Measurements from ENCODE around the gene ONECUT2.
"Not testable (repeated sequence)": the region's sequence is repeated elsewhere in the genome, so short reads cannot be mapped to it uniquely, and the experiment has no call there.

Gene ONECUT2

DNA sequence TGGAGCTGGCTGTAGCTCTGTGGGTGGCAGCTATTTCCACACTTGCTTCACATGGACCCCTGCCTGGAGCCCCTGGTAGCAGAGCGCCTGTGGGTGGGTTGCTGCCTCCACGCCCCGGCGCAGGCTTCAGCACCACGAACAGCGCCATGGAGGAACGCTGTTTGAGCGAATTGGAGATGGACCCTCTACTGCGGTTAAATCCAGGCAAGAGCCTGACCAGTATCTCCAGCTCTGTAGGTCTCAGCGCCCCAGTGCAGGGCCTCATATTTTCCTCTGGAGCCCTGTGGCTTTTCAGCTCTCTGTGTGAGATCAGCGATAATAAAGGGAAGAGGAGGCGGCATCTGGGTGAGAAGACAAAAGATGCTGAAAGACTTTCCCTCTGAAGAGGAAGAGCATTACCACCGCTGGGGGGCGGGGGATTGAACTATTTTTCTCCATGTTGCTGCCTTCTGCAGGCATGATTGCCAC, 12.0 kb downstream of the ONECUT2 start:
- no peak for DNase-seq

DNA sequence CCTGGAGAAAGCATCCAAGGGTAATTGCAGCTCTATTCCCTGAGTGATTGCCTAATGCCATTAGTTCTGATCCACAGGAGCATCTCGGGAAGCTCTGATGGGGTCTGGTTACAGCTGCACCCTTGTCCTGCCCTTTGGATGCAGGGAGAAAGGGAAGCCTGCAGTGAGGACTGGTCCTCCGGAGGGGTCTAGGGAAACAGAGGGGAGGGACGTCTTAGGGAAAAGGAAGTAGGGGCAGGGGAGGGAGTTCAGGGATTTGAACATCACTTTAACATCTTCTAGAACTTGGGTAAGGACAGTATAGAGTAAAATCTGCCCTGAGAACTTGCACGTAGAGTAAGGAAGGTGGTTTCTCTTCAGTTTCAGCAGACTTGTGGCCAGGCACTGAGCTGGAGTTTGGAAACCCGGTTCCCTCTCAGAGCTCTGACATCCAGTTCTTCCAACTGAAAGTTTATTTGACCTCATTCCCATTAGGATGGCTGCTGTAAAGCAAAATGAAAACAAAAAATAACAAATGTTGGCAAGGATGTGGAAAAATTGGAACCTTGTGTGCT, 20.5 kb downstream of the ONECUT2 start:
- no peak for DNase-seq

DNA sequence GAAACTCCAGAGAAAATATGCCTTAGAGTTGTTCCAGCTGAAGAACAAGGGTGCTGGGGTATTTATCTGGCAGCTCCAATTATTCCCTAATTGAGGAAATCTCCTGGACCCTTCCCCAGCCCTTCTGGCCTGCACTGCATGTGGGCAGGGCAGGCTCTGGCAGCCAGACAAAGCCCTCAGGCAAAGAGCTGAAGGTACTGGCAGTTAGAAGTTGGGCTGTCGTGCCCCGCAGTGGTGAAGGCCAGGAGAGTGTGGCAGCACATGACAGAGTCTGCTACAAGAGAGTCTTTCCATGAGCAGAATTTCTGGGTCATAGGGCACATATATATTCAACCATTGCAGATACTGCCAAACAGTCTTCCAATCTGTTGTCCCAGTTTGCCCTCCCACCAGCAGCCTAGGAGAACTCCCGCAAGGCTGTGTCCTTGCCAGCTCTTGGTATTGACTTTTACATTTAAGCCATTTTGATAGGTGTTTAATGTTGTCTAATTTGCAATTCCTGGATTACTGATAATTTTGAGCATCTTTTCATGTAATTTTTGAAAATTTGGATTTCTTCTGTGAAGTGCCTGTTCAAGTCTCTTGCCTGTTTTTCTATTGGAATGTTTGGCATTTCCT, 26.6 kb downstream of the ONECUT2 start:
- no peak for DNase-seq

DNA sequence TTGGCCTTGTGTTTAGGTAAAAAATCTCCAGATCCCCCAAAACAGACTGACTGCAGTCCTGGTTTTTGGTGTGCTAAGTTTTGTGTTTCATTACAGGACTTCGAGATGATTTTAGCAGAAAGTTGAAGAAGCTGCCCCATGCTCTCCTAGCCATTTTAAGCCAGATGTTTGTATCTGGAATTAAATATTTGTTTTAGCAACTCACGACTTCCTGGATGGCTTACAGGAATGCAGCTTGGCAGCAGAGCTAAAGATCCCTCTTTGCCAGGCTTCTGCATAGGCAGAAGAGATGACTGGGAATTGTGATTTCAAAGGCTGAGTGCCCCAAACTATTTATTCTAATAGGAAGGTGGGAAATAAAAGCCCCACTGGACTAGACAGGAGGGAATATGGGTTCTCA, 31.1 kb downstream of the ONECUT2 start:
- no peak for DNase-seq

DNA sequence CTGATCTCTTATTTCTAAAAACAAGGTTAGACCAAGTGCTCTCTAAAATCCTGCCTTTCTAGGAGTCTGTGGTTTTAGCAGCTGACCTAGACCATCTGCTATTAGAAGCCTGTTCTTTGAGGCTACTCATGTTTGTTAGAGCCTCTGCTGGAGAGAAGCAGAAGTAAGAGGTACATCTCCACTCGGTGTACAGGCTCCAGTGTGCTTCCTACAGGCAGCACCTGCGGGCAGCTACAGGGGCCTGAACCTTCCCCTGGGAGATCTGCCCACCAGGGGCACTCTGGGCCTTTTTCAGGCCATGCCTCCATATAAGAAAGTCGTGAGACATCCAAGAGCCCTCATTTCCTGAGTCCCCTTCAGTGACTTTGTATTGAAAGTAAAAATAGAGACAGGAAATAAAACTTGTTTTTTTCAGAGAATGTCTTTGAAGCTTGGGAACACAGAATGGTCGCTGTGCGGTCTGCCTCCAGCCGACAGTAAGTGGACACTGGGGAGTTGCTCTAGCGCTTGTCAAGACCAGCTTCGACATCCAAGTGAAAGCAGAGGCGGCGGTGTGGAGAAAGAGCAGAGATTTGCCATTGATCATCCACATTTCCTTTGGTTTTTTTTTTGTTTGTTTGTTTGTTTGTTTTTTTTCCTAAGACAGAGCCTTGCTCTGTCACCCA, 31.7 kb downstream of the ONECUT2 start:
- DNase-seq = no peak

GRCh38 chr18:57469884-57470283, 34.7 kb downstream of the ONECUT2 start:
- DNase-seq = no peak

- no peak for DNase-seq
Observed at GRCh38 chr18:57475408-57475807, 40.2 kb downstream of the ONECUT2 start.

DNA sequence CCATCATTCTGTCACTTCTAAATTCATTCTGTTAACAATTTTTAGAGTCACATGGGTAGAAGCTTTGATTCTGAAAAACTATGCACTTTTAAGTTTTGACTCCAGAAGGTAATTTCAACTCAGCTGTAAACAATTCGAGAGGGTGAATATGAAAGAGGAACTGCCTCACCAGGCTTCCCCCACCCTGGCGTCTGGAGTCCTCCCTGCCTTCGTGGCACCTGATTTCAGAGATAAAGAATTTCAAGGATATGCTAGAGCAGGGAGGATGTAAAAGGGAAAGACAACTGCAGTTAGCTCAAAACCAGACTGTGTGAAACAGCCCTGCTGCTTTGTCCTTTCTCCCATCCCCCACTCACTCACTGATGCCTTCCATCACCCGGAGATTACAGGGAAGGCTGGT, 40.7 kb downstream of the ONECUT2 start:
- no peak for DNase-seq

GRCh38 chr18:57480733-57481132, 45.6 kb downstream of the ONECUT2 start:
- no peak for DNase-seq

- no peak for DNase-seq
Observed at GRCh38 chr18:57497372-57498294, 62.5 kb downstream of the ONECUT2 start.

DNA sequence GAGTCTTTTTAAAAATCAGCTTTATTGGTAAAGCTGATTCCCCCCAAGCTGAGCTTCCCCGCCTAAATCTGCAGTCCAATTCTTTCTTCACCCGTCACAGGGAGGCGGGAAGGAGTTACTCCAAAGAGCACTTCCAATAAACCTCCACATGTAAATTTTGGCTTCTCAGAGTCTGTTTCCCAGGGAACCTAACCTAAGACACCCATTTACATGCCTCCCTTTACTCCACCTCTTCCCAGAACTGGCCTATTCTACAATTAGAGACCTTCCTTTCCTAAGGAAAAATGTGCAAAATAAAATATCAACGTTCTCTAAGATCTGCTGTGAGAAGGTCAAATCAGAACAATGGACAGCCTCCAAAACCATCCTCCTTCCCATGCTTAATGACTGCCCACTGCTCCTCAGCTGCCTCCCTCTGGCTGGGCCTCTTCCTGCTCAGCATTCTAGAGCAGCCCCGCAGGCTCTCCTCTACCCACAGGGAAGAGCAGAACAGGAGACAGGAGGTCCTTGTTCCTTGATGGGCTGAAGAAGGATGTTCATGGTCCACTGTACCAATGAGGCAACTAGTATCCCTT, 63.6 kb downstream of the ONECUT2 start:
- DNase-seq = no peak

DNA sequence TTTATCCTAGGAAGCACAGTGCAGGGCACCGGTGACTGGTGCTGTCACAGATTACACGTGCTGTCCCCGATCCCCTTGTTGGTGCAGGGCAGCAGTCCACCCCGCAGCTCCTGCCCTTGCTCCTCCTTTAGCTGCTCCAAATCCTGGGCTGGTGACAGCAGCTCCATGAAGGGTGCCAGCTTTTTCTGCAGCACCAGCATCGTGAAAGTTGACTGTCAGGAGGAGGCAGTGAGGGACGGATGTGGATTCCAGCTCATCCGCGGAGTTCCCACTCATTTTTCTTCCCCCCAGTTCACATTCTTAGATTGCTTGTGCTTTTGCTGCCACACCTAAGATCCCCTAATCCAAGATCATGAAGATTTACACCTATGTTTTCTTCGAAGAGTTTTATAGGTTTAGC, 67.5 kb downstream of the ONECUT2 start:
- no peak for DNase-seq

DNA sequence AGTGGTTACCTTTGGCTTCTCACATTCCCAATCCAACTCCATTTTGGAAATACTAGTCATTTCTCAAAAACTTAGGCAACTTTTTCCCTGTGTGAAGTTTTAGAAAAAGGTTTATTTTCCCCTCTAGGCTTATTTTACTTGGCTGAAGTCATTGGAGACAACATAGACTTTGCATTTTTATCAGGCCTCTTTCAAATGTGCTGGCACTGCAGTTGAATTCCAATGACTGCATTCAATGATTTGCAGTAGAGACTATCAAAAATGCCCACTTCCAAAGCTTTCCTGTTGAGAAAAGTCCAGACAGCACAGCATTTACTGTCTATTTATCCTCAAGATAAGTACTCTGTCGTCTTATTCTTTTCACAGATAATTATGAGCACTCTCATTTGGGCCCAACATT, 70.1 kb downstream of the ONECUT2 start:
- no peak for DNase-seq

DNA sequence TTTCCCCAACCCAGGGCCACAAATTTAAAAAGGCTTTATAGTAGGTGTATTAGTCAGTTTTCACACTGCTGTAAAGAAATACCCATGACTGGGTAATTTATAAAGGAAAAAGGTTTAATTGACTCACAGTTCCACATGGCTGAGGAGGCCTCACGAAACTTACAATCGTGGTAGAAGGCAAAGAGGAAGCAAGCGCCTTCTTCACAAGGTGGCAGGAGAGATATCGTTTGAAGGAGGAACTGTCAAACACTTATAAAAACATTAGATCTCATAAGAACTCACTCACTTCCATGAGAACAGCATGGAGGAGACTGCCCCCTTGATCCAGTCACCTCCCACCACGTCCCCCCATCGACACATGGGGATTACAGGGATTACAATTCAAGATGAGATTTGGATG, 80.9 kb downstream of the ONECUT2 start:
- no peak for DNase-seq

GRCh38 chr18:57518533-57518932, 83.4 kb downstream of the ONECUT2 start:
- peak; percentile 55 for DNase-seq

DNA sequence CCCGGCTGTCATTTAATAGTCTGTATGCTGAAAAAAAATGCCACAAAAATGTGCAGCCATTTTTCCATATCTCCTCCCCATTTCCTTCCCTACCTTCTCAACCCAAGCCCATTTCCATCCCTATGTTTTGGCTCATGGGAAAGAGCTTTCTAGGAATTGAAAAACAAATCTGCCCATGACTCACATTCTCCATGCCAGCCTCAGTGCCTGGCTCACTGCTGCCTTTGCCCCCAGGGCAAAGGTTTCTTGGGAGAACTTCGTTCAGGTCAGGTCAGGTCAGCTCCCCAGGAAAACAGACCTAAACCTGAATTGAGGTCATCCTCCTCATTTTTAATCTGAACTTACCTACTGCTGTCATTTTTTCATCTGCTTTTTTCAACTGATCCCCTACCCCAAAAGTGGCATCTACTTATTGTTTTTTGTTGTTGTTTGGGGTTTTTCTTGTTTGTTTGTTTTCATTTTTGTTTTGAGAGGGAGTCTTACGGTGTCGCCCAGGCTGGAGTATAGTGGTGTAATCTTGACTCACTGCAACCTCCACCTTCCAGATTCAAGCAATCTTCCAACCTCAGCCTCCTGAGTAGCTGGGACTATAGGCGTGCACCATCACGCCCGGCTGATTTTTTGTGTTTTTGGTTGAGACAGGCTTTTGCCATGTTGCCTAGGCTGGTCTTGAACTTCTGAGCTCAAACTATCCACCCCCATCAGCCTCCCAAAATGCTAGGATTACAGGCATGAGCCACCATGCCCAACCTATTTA, 84.7 kb downstream of the ONECUT2 start:
- DNase-seq = no peak

DNA sequence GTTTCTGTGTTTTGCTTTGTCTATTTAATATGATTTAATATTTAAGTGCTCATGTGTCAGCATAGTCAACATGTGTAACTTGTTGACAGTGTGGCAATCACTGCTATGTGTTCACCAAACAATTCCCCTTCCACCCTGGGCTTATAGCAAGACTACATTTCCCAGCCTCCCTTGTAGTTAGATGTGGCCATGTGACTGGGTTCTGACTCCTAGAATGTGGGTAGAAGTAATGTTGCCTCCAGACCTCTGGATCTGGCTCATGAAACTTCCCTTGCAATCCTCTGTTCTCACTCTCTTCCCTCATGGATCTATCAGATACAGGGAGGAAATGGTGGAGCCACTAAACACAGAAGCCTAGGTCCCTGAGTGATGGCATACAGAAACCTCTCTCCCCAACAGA, 87.2 kb downstream of the ONECUT2 start:
- DNase-seq = not testable (repeated sequence)

DNA sequence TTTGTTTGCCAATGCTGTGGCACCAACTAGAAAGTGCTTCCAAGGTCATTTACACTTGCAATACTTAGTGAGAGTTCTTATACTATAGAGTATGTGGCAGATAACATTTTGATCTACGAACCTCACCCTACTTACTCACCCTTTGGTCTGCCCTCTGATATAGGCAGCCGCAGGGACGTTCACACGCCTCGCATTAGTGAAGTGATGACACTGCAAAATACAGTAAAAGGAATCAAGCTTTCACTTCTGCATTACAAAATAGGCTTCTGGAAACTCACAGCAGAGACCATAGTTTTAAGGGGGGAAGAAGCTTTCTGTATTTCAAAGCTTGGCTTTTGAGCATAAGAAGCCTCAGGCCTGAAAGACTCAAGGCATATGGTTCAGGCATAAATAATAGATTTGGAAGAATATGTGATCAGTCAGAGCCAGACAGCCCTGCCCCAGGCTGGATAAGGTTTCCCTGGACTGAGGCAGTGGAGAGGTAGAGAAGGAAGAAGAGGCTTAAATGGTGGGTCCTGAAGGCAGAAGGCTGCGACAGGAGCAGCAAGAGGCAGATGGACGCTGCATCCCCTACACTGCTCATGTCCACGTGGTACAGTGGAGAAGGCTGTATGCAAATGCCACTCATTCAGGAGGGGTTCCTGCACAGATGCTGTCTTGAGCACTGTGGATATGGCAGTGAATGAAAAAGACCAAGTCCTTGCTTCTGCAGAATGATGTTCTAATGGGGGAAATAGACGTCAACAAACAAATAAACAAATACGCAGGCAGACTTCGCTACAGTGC, 88.2 kb downstream of the ONECUT2 start:
- DNase-seq = no peak

GRCh38 chr18:57527556-57528229, 92.5 kb downstream of the ONECUT2 start:
- DNase-seq = no peak

DNA sequence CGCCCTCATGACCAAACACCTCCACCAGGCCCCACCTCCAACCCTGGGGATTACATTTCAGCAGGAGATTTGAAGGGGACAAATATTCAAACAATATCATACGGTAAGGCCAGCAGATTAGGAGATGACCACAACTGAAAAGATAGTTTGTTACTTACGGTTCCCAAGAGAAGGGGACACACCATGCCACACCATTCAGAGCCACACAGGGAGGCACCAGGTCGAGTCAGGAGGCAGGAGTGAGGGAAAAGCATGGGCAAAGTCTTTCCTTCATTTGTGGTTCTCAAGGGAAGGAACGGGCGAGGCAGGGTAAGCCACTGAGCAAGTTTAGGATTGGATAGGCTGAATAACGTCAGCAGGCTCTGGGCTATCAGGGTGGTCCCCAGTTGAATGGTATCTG, 94.0 kb downstream of the ONECUT2 start:
- DNase-seq = no peak
